Measurements from ENCODE around the gene CDH6. TPM values are rescaled to one million over a fixed set of nuclear protein-coding genes. Genes with fewer than 3 reads are reported as not detected.
A peak's percentile ranks its signal among the peaks of the same experiment; 100 is the strongest.
"Not testable (repeated sequence)": the region's sequence is repeated elsewhere in the genome, so short reads cannot be mapped to it uniquely, and the experiment has no call there.

The CDH6 gene
- total RNA-seq, 1 experiment from 2014 or later = 83.8 TPM

DNA sequence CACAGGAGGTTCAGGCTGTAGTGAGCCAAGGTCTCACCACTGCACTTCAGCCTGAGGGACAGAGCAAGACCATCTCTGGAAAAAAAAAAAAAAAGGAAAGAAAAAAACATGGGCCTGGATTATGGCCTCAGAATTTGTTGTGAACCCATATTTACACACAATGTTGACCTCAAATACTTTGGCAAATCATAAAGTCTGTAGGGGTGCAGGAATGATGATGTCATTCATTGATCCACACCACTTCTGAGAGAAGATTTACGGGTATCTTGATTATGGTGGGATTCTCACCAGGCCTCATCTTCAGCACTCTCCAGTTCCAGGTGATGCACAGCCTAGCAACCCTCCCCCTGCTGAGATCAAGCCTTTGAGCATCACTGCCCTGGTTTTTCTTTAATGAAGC, 156.9 kb downstream of the CDH6 start:
- in situ Hi-C loops (cut with HindIII; ENCODE audit: low pct_unique_long_range_greater_than_20kb, low sequenced_read_pairs) = no loop called here
- no peak for DNase-seq (ENCODE audit: low read depth)

DNA sequence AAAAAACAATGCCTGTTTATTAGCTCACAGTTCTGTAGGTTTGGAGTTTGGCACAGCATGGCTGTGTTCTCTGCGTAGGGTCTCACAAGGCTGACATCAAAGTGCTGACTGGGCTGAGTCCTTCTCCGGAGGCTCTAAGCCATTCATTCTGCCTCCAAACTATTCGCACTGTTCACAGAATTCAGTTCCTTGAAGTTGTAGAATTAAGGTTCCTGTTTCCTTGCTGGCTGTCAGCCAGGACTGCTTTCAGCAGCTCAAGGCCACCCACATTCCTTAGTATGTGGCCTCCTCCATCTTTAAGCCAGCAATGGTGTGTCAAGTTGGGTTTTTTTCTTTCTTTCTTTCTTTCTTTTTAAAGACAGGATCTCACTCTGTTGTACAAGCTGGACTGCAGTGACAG, 161.9 kb downstream of the CDH6 start:
- no peak for DNase-seq (ENCODE audit: low read depth)
- in situ Hi-C loops (cut with HindIII; ENCODE audit: low pct_unique_long_range_greater_than_20kb, low sequenced_read_pairs) = no loop called here

DNA sequence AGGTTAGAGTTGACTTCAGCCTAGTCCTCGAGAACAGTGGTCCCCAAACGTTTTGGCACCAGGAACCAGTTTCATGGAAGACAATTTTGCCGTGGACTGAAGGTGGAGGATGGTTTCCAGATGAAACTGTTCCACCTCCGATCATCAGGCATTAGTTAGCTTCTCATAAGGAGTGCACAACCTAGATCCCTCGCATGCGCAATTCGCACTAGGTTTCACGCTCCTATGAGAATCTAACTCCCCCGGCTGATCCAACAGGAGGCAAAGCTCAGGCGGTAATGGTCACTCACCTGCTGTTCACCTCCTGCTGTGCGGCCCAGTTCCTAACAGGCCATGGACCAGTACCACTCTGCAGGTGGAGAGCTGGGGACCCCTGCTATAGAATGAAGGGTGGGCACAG, 163.6 kb downstream of the CDH6 start:
- in situ Hi-C loops (cut with HindIII; ENCODE audit: low pct_unique_long_range_greater_than_20kb, low sequenced_read_pairs) = no loop called here
- no peak for DNase-seq (ENCODE audit: low read depth)

DNA sequence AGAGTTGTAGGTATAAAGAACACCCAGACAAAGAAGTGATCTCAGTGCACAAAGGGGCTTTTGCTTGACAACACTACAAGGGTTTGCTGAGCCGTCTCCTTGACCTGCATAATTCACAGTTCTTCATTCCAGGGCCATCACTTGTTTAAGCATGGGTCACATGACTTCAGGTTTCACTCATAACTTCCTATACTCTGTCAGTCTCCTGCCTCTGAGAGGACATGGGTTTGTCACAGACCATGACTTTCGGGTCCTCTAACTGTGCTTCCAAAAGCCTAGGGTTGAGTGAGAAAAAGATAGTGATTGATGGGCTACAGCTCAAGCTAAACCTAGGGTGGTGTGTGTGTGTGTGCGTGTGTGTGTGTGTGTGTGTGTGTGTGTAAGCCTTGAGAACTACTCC, 166.4 kb downstream of the CDH6 start:
- DNase-seq (ENCODE audit: low read depth) = no peak
- in situ Hi-C loops (cut with HindIII; ENCODE audit: low pct_unique_long_range_greater_than_20kb, low sequenced_read_pairs) = no loop called here

DNA sequence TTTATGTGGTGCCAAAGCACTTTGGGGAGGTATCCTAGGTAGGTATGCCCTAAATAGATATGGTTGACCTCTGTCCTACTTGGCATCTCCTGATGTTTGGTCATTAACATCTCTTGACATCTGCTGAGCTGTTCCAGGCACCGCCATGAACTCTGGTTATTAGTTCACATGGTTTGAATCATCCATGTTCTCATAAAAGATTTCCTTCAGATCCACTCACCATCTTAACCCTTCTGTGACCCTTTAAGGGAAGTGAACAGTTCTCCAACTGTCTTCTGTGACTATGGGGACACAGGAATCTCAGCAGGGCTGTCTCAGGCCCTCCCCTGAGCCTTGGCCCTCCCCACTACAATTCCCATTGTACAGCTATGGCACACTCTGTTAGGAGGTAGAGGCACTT, 167.7 kb downstream of the CDH6 start:
- DNase-seq (ENCODE audit: low read depth) = peak; percentile 16

DNA sequence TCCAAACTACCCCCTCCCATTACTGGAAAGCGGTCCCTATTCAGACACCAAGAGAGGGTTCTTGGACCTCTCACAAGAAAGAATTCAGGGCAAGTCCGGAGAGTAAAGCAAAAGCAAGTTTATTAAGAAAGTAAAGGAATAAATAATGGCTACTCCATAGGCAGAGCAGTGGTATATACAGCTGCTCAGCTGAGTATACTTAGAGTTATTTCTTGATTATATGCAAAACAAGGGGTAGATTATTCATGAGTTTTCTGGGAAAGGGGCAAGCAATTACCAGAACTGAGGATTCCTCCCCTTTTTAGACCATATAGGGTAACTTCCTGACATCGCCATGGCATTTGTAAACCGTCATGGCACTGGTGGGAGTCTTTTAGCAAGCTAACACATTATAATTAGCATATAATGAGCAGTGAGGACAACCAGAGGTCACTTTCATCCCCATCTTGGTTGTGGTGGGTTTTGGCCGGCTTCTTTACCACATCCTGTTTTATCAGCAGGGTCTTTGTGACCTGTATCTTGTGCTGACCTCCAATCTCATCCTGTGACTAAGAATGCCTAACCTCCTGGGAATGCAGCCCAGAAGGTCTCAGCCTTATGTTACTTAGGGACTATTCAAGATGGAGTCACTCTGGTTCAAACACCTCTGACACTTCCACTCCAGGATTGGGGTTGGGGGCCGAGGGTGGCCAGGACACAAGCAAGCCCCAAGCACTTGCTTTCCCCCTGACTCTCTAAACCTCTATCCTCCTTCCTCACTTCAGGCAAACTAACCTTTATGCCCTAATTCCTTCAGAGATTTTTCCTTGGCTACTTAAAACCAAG, 168.4 kb downstream of the CDH6 start:
- in situ Hi-C loops (cut with HindIII; ENCODE audit: low pct_unique_long_range_greater_than_20kb, low sequenced_read_pairs); DNase-seq (ENCODE audit: low read depth): not testable (repeated sequence)

More for the DNA sequence above, 167.7 kb downstream of the CDH6 start:
- in situ Hi-C loops (cut with HindIII; ENCODE audit: low pct_unique_long_range_greater_than_20kb, low sequenced_read_pairs) = no loop called here

DNA sequence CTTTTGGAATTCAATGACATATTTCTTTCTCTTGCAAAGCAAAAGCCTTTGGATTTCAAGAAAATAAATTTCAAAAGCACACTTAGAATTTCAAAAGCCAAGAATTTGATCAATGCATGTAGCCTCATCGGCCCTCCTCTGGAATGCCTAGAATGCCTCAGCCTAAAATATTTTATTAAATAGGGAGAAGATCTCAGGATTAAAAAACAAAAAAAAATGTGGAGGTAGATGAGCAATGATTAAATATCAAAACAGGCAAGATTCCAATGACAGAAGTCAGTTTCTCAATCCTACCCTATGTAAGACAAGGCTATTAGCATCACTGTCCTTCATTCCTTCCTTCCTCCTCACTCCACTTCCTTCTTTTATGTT, 169.0 kb downstream of the CDH6 start:
- DNase-seq (ENCODE audit: low read depth) = no peak
- in situ Hi-C loops (cut with HindIII; ENCODE audit: low pct_unique_long_range_greater_than_20kb, low sequenced_read_pairs) = no loop called here

DNA sequence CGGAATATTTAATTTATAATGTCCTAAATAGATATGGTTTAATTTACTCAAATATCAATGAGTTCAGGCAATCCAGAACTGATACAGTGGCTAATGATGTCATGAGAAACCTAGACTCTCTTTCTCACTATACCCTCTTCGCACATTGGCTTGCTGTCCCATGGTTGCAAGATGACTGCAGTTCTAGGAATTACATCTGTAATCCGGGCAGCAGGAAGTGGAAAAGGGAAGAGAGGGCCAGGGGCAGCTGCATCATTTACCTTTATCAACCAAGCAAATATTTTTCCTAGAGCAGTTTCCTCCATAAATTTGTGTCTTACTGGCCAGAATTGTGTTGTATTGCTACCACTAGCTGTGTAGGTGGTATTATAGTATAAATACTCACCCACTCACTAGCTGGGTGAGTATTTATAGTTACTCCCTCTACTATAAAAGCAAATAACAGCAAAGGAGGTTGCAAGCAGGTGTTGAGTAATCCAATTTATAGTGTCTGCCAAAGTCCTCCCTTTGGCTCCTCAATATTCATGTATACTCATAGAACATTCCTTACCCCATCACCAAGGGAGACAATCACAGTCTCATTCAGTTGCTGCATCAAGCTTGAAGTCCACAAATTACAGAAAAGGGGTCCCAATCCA, 169.6 kb downstream of the CDH6 start:
- in situ Hi-C loops (cut with HindIII; ENCODE audit: low pct_unique_long_range_greater_than_20kb, low sequenced_read_pairs) = no loop called here
- no peak for DNase-seq (ENCODE audit: low read depth)

DNA sequence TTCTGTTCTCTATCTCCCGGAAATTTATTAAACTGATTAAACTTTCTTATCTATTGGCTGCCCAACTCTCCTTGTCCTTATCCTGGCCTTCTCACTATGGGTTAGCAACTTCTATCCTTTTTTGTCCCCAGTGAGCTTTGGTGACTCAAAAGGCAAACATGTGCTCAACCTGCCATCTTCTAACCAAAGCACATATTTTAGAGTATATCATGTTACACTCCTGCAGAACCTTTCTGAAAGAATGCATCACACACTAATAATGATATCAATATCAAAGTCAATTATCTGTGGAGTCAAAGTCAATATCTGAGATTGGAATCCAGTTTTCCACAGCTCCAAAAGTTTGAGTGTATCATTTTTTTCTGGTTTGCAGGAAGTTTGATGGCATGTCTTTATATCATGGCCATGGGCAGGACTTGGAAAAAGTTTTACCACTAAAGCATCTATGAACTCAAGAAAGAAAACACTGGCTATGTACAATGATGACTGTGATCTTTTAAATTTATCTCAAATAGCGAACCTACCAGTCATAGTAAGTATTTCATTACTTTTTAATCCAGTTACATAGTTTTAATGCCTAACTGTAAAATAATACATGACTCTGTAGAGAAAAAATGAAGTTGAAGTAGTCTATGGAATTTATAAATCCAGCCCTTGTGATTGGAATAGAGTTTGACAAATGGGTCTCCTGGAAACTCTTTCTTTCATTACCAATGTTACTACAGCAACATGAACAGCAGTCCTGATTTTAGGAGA, 171.6 kb downstream of the CDH6 start:
- in situ Hi-C loops (cut with HindIII; ENCODE audit: low pct_unique_long_range_greater_than_20kb, low sequenced_read_pairs) = no loop called here
- DNase-seq (ENCODE audit: low read depth) = no peak

DNA sequence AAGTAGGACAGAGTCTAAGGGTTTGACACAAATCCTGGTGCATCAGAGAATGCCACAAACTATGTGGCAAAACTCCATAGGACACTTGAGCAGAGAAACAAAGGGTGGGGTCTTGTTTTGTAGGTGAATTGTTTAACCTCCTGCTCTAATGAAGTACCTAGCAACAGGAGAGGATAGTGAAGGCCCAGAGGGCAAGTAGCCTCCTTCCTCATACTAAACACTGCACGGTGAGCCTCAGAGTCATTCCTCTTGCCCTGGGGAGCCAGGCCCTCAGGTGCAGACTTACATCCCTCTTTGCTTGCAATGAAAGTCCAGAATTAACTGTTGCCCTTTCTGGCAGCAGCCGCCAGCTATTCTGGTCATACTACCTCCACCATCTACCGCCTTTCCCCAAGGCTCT, 172.3 kb downstream of the CDH6 start:
- in situ Hi-C loops (cut with HindIII; ENCODE audit: low pct_unique_long_range_greater_than_20kb, low sequenced_read_pairs) = no loop called here
- DNase-seq (ENCODE audit: low read depth) = no peak

DNA sequence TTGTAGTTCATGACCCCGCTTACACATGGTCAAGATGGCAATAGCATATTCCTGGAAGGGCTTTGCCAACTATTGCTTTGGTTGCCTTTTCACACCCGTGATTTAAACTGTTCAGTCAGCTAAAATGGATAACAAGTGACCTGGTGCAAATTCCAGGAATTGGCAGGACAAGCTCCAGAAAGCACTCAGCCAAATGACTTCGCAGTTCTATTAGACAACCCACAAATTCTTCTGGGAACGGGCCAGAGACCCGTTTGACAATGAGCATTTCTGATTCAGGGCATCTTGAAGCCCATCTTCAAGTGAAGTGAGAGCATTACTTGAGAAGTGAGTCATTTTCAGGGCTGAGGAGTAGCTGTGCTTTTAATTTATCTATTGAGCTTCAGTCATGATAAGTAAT, 173.5 kb downstream of the CDH6 start:
- no peak for DNase-seq (ENCODE audit: low read depth)
- in situ Hi-C loops (cut with HindIII; ENCODE audit: low pct_unique_long_range_greater_than_20kb, low sequenced_read_pairs) = no loop called here

DNA sequence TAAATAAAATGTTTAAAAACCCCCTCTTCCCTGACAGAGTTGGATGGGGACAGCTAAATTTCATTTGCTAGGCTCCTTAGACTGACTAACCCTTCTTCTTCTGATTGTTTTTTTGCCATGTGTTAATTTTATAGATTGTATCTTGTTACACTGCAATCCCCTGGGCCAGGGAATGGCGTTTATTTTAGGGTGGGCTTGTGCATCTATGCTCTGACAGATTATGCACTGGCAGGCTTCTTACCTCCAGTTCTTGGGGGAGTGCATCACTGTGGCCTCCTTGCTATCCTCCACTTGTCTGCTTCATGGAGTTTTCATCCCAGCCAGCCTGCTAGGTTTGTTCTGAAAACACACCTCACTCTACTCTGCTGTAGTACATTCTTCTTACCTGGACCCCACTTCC, 178.6 kb downstream of the CDH6 start:
- in situ Hi-C loops (cut with HindIII; ENCODE audit: low pct_unique_long_range_greater_than_20kb, low sequenced_read_pairs) = no loop called here
- no peak for DNase-seq (ENCODE audit: low read depth)

DNA sequence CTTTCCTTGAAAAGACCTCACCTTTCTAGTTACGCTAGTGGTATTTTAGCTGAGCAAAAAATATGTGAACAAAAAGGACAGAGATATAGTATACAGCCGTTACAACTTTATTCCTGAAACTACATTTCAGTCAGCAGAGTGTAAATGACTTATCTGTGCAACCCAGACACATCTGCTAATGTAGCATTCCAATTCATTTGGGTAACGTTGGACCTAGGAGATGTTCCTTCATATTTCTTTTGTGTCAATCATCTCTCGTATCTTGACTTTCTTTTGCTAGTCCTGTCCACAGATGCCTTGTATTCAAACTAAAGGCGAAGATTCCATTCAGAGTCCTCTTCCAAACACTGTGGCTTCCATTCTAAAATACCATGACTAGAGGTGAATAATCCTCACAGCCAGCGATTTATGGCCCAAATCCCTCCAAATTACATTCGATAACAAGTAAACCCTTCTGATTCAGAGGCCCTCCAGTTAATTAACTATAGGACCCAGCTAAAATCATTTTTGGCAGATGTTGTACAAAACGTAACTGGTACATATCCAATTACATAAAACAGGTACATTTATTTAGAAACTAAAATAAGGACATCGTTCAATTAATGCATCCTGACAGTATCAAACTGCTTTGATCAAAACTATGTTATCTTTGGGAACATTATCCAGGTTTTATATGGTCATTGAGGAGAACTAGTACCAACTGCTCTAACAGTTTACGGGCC, 182.7 kb downstream of the CDH6 start:
- DNase-seq (ENCODE audit: low read depth) = no peak
- in situ Hi-C loops (cut with HindIII; ENCODE audit: low pct_unique_long_range_greater_than_20kb, low sequenced_read_pairs) = no loop called here

DNA sequence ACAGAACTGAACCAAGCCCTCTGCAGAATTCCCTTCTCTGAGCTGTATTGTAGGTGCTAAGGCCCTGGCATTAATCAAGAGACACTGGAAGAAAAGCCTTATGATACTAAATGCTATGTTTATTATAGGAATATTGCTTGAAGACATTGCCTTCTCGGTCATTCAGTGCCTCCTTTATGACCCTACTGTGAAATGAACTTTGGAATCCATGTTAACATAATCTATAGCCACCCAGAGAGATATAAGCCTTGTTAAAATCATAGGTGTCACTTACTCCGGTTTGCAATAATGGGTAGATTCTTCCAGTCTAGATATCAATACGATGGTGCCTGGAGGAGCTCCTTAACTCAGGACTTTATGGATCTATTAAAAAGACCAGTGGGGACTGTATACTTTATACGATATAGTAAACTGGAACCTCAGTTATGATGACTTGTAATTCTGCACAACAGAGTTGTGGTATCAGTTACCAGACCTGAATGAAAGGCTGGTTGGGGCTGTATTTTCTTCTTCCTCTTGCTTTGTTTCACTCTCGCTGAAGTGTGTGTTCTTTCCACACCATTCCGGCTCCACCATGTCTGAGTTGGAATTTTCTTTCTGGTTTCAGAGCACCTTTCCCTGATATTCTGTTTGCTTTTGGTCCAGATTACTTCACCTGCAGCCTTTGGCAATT, 183.9 kb downstream of the CDH6 start:
- in situ Hi-C loops (cut with HindIII; ENCODE audit: low pct_unique_long_range_greater_than_20kb, low sequenced_read_pairs) = no loop called here
- no peak for DNase-seq (ENCODE audit: low read depth)

DNA sequence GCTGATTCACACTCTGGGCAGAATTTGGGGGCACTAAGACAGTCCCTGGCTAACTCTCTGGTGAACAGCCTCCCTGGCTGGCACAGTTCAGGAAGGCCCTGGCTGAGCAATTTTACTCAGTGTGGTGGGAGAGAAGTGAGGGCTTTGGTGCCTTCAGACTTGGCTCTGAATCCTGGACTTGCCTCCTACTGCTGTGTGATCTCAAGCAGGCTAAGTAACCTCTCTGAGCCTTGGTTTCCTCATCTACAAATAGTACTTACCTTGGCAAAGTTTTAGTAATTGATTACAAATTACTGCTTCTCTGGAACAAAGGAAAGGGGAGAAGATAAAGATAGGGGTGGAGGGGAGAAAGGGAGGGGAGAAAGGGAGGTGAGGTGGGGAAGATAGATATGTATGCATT, 184.7 kb downstream of the CDH6 start:
- DNase-seq (ENCODE audit: low read depth) = no peak
- in situ Hi-C loops (cut with HindIII; ENCODE audit: low pct_unique_long_range_greater_than_20kb, low sequenced_read_pairs) = no loop called here
